Lung (tissue), 12 donors: ENCODE data around the gene YTHDF1. TPM values are rescaled to one million over a fixed set of nuclear protein-coding genes. Genes with fewer than 3 reads are reported as not detected.

Source experiments
- ATAC-seq: fragments of 200-7000 bp; cut with Tn5 transposase; one replicate; pipeline ENCODE4 v1.9.1; 2020; ENCODE audit warnings: moderate number of reproducible peaks; ENCODE audit not compliant: insufficient read depth, low FRiP score
- DNase-seq, 3 donors: peaks; one replicate each; pipeline ENCODE4 v3.0.0-alpha.2; 2013 to 2017
- H3K27ac ChIP-seq, 2 donors: one replicate each; pipeline ENCODE4 v1.5.1; 2013; ENCODE audit warnings: mild to moderate bottlenecking in 2 of 2, moderate library complexity in 2 of 2, control low read depth in 1 of 2, inconsistent platforms in 1 of 2, low read depth in 1 of 2, low read length in 1 of 2
- H3K27me3 ChIP-seq, 3 donors: one replicate each; pipeline ENCODE4 v1.5.1; 2013; ENCODE audit warnings: low read length in 2 of 3; ENCODE audit not compliant: control insufficient read depth in 3 of 3, insufficient read depth in 3 of 3
- H3K36me3 ChIP-seq, 4 donors: one replicate each; pipeline ENCODE4 v1.5.1; 2013; ENCODE audit warnings: low read length in 4 of 4, mild to moderate bottlenecking in 1 of 4, moderate library complexity in 1 of 4; ENCODE audit not compliant: control insufficient read depth in 4 of 4, insufficient read depth in 4 of 4
- H3K4me1 ChIP-seq, 5 donors: one replicate each; pipeline ENCODE4 v1.5.1; 2013; ENCODE audit warnings: low read length in 5 of 5, mild to moderate bottlenecking in 2 of 5, moderate library complexity in 1 of 5; ENCODE audit not compliant: control insufficient read depth in 5 of 5, insufficient read depth in 5 of 5
- H3K4me3 ChIP-seq: one replicate; pipeline ENCODE4 v1.5.1; 2013; ENCODE audit warnings: mild to moderate bottlenecking, control low read depth, moderate library complexity
- H3K9ac ChIP-seq, 2 donors: one replicate each; pipeline ENCODE4 v1.5.1; 2013; ENCODE audit warnings: low read length in 2 of 2, control low read depth in 1 of 2; ENCODE audit not compliant: insufficient read depth in 1 of 2
- H3K9me3 ChIP-seq, 4 donors: one replicate each; pipeline ENCODE4 v1.5.1; 2013; ENCODE audit warnings: low read length in 3 of 4, mild to moderate bottlenecking in 1 of 4, moderate library complexity in 1 of 4; ENCODE audit not compliant: control insufficient read depth in 4 of 4, insufficient read depth in 3 of 4
- CTCF ChIP-seq: IDR thresholded peaks from 2 replicates; pipeline ENCODE4 v1.5.1; 2012; ENCODE audit warnings: mild to moderate bottlenecking; ENCODE audit errors: control extremely low read depth, extremely low read depth
- WGBS, 2 donors: extraction: QIAGEN DNeasy Blood & Tissue Kit; methylation state at CpG; one replicate each; pipeline ENCODE4 v1.1.7; 2013; 5-methylcytosine and 5-hydroxymethylcytosine counted together
- polyA plus RNA-seq, 2 donors: library from polyadenylated mRNA; stranded (reverse); fragments of 200-250 nt; gene quantifications; one replicate each; pipeline ENCODE4 v1.2.1, GENCODE V29; 2013
- total RNA-seq, 2 donors: library from RNA; depleted of rRNA in 1 of 2; stranded (reverse); fragments of >200 nt in 1 of 2; gene quantifications; one replicate each; pipeline ENCODE4 v1.2.1, GENCODE V29; 2014 to 2021
- donor health status: control.
- donor health status: control.
- donor health status: Bipolar disorder and iron deficiency.
- donor health status: healthy.
- donor health status: DM: yes; HTN: yes; CAD: no.

Gene YTHDF1
- total and polyA plus RNA-seq, 4 donors: 21.9 to 33.8 (median 24.1) TPM

- peaks cover 0 to 4% (median 0%) of the 10 kb centered on the region in 3 donors for H3K27me3 ChIP-seq
- no peaks in the 10 kb centered on the region for H3K36me3 ChIP-seq
- DNase-seq (no peak), ATAC-seq (no peak)
- H3K27ac ChIP-seq: no peak overlapping the region
- H3K9me3 ChIP-seq: no peaks in the 10 kb centered on the region
- no peak overlapping the region for H3K4me3 ChIP-seq
- no peak overlapping the region for H3K9ac ChIP-seq
- WGBS, 2 donors: 84 to 93% methylated on average over 8 to 10 of the region's 10 CpGs
- peaks cover 0 to 4% (median 0%) of the 10 kb centered on the region in 5 donors for H3K4me1 ChIP-seq
- TF ChIP-seq CTCF: no peak
Measured at GRCh38 chr20:63244468-63244867, 28.5 kb upstream of the YTHDF1 start.

DNA sequence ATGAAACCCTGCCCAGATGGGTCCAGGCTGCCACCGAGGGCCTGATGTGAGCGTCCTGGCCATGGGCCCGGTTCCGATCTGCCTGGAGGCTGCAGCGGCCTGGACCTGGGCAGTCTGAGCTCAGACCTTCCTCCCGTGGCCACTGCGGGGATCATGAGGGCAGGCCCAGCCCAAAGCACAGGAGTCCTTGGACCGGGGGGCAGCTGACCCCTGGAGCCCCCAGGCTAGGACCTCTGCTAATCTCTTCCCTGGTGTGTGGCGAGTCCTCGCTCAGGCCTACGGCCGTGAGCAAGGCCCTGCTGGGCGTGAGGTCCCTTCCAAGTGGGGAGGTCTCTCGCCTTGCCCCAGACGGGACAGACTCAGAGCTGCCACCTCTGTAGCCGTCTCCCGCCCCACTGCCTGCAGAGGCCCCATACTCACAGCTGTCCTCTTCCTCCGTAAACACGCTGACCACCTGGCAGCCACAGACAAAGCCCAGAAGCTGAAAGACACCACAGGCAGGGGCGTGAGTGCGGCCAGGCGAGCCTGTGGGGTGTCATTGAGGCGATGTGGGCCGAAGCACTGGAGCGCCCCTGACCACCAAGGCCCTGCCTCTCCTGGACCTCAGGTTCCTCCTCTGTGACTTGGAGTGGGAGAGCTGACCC lies 27.8 kb upstream of the YTHDF1 start:
- no peak for ATAC-seq
- no peak for TF ChIP-seq CTCF
- Histone ChIP-seq H3K27ac (no peak overlapping the region), H3K9ac (no peak overlapping the region), H3K27me3 (no peaks in the 10 kb centered on the region), H3K4me3 (no peak overlapping the region), H3K9me3 (no peaks in the 10 kb centered on the region), H3K4me1 (peaks cover 0 to 4% (median 0%) of the 10 kb centered on the region in 5 donors), H3K36me3 (no peaks in the 10 kb centered on the region)
- 82 to 84% methylated on average over 25 of the region's 25 CpGs for WGBS, 2 donors
- DNase-seq: no peak

- Histone ChIP-seq H3K4me1 (peaks cover 0 to 9% (median 0%) of the 10 kb centered on the region in 5 donors), H3K27me3 (no peaks in the 10 kb centered on the region), H3K36me3 (no peaks in the 10 kb centered on the region), H3K9ac (no peak overlapping the region), H3K9me3 (no peaks in the 10 kb centered on the region), H3K27ac (no peak overlapping the region), H3K4me3 (no peak overlapping the region)
- no peak for TF ChIP-seq CTCF
- 88 to 93% methylated on average over 18 to 21 of the region's 21 CpGs for WGBS, 2 donors
- no peak for DNase-seq
- no peak for ATAC-seq
Measured at GRCh38 chr20:63242736-63243135, 26.8 kb upstream of the YTHDF1 start.

GRCh38 chr20:63241272-63241671 lies 25.3 kb upstream of the YTHDF1 start:
- no peak for TF ChIP-seq CTCF
- Histone ChIP-seq H3K27ac (no peak overlapping the region), H3K4me3 (no peak overlapping the region), H3K36me3 (no peaks in the 10 kb centered on the region), H3K9ac (no peak overlapping the region), H3K9me3 (no peaks in the 10 kb centered on the region), H3K27me3 (no peaks in the 10 kb centered on the region), H3K4me1 (peaks cover 0 to 9% (median 0%) of the 10 kb centered on the region in 5 donors)
- ATAC-seq (no peak), DNase-seq (no peak)
- 39 to 59% methylated on average over 11 of the region's 11 CpGs for WGBS, 2 donors
